Measurements from ENCODE around the gene TMED5.

DNA sequence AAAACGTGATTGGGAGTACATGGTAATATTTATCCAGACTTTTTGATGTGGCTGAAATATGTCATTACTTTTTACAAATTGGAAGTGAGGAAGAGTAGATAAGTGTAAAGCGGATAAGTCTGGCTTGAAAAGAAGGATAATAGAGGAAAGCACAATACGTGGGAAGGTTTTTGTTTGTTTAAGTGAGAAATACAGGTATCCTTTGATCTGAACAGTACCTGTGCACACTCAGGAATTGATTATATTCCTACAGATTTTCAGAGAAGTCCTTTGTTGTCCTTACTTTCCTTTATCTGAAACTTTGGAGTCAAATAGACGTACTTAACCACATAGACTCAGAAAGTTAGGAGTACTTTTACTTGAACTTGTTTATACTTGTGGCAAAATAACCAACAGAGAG, 20.5 kb upstream of the TMED5 start:
- TF ChIP-seq, protein P1, sequence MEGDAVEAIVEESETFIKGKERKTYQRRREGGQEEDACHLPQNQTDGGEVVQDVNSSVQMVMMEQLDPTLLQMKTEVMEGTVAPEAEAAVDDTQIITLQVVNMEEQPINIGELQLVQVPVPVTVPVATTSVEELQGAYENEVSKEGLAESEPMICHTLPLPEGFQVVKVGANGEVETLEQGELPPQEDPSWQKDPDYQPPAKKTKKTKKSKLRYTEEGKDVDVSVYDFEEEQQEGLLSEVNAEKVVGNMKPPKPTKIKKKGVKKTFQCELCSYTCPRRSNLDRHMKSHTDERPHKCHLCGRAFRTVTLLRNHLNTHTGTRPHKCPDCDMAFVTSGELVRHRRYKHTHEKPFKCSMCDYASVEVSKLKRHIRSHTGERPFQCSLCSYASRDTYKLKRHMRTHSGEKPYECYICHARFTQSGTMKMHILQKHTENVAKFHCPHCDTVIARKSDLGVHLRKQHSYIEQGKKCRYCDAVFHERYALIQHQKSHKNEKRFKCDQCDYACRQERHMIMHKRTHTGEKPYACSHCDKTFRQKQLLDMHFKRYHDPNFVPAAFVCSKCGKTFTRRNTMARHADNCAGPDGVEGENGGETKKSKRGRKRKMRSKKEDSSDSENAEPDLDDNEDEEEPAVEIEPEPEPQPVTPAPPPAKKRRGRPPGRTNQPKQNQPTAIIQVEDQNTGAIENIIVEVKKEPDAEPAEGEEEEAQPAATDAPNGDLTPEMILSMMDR (IDR thresholded peaks at IDR 0.05), result no peak
- TF ChIP-seq POLR2A (IDR thresholded peaks at IDR 0.05) (no peak), POLR2AphosphoS5 (IDR thresholded peaks at IDR 0.05; ENCODE audit: insufficient read depth in 1 of 2, low read depth in 1 of 2) (no peak)

Data from vagina (tissue), 2 donors.